ENCODE results near the gene CSRP1.

Gene CSRP1

DNA sequence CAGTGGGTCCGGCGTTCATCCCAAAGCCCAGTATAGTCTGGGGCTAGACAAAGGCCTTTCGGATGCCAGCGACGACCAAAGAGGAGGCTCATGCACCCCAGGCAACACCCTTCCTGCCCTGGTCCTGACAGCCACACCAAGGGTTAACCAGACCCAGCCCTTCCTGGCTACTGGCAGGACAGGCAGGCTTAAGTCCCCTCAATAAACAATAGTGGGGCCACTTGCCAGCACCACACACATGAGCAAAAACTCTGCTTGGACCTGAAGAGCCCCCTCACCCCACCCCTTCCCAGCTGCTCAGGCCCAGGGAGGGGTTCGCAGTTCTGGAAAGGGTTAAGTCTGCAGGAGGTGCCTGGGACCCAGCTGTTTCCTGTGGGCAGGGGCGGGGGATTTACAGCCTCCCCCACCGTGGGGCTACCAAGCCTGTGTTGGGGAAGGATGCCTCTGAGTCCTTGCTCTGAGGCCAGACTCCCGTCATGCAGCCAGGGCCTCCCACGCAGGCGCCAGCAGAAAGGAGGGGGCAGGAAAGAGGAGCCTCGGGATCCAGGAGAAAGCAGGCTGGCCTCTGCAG, 56.1 kb downstream of the CSRP1 start:
- no peak for DNase-seq

GRCh38 chr1:201448990-201449389, 57.9 kb downstream of the CSRP1 start:
- no peak for DNase-seq

DNA sequence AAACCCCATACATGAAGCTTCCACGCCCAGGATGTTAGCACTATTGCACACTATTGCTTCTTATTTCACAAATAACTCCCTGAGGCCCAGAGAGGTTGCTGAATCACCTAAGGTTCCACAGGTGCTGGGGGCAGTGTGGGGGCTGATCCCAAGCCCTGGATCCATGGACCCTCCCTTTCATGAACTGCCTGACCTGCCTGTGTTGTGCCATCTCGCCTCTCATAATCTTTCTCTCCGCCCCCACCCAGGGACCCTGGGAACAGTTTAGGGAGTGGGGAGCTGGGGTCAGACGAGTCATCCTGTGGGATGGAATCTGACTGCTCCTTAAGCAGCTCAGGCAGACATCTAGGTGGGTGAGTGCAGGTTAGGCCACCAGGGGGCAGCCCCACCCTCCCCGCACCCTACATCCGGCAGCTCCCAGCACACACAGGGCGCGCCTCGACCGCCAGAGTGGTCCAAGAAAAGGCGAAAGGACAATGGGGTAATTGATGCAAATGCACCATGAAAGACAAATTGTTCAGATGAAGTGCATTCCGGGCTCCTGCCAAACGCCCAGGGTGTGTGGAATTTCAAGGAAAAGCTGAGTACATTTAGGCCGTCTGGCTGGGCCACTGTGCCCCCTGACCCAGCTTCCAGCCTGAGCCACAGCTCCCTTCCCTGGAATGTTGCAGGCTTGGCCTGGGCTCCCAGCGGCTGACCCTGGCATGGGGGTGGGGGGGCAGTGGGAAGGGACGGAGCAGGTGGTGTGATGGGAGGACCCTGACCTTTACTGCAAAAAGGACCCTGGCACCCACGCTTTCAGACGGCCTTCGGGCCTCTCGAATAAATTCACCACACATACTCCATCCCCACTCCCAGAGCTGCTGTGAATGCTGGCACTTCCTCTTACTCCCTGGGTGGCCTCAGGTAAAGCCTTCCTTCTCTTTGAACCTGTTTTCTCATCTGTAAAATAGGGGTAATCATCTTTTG, 58.7 kb downstream of the CSRP1 start:
- DNase-seq = peak; percentile 76

DNA sequence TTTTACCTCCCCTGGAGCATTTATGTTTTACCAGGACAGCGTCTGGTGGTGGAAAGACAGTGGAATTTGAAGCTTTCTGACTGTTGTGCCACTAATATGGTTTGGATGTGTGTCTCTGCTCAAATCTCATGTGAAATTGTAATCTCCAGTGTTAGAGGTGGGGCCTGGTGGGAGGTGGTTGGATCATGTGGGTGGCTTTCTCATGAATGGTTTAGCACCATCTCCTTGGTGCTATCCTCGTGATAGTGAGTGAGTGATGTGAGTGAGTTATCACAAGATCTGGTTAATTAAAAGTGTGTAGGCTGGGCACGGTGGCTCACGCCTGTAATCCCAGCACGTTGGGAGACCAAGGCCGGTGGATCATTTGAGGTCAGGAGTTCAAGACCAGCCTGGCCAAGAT, 61.6 kb downstream of the CSRP1 start:
- DNase-seq = no peak

GRCh38 chr1:201444792-201445191, 62.1 kb downstream of the CSRP1 start:
- no peak for DNase-seq

- no peak for DNase-seq
Observed at GRCh38 chr1:201443747-201444146, 63.2 kb downstream of the CSRP1 start.

GRCh38 chr1:201436969-201437368, 70.0 kb downstream of the CSRP1 start:
- DNase-seq = no peak

GRCh38 chr1:201436393-201436792, 70.5 kb downstream of the CSRP1 start:
- no peak for DNase-seq

- DNase-seq = no peak
Observed at GRCh38 chr1:201434266-201434665, 72.7 kb downstream of the CSRP1 start.

GRCh38 chr1:201433609-201434008, 73.3 kb downstream of the CSRP1 start:
- no peak for DNase-seq
